ENCODE results near the gene PRND. TPM values are rescaled to one million over a fixed set of nuclear protein-coding genes. Genes with fewer than 3 reads are reported as not detected.

PRND gene
- total and polyA plus RNA-seq, 2 of the 8 experiments (the other 6 are each of a cell fraction or from before 2014, with no cell fraction given) = 0.09 to 0.11 TPM

- TF ChIP-seq CHD7 (IDR thresholded peaks at IDR 0.05; ENCODE audit: insufficient replicate concordance, low read length) = no peak
- no peak for TF ChIP-seq POLR2AphosphoS5 (IDR thresholded peaks at IDR 0.05; ENCODE audit: low read depth, low read length)
- no peak for TF ChIP-seq SAP30 (IDR thresholded peaks at IDR 0.05; ENCODE audit: insufficient read depth, insufficient replicate concordance, low read length)
- no peak for TF ChIP-seq EZH2 (IDR thresholded peaks at IDR 0.05; ENCODE audit: low read depth, low read length, severe bottlenecking)
- TF ChIP-seq BCL11A (IDR thresholded peaks at IDR 0.05; ENCODE audit: low read depth in 2 of 2, low read length in 2 of 2) = no peak
- TF ChIP-seq GTF2F1 (IDR thresholded peaks at IDR 0.05; ENCODE audit: borderline replicate concordance, low read depth, low read length) = no peak
- TF ChIP-seq CHD1 (IDR thresholded peaks at IDR 0.05; ENCODE audit: low read depth, low read length) = no peak
- TF ChIP-seq USF2 (IDR thresholded peaks at IDR 0.05; ENCODE audit: low read length) = no peak
- TF ChIP-seq MAFK (IDR thresholded peaks at IDR 0.05; ENCODE audit: low read depth, low read length) = no peak
- no peak for TF ChIP-seq SIRT6 (IDR thresholded peaks at IDR 0.05; ENCODE audit: low read length)
These were observed 15.2 kb downstream of the PRND start (continued) for GRCh38 chr20:4736875-4737274.
